Measurements from ENCODE around the gene BLVRB.

BLVRB gene

DNA sequence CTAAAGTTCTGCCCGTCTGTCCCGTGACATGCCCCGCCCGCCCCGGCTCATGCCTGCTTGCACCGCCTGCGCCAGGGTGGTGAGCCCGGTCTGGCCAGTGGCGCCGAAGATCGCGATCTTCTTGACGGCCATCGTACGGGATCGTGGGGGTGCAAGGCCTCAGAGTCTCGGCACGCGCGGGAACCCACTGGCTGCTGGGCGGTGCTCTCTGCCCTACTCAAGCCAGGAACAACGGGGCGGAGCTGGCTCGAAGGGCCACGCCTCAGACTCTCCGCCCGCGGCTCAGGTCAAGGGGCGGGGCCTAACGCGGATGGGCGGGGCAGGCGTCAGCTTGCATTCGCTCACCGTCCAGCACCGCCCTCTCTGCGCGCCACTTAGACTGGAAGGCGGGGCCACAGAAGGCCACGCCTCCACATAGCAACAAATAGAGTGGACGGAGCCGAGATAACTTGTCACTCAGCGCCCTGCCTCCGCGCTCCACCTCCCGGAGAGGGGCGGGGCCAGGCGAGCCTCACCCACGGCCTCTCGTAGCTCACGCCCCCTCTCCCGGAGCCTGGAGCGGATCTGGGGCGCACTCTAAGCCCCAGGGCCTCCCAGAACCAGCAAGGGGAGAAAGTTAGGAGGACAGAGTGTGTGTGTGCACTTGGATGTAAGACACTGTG is at the start of gene BLVRB:
BLVRB (minus strand) TSS at position 189 of the 662 bp plus-strand sequence; CDS start at position 132, 57 bp downstream.
- Histone ChIP-seq H3K9ac (ENCODE audit: low read length) (peak within 1 kb of the TSS; percentile 78), H3K27me3 (ENCODE audit: low read depth, low read length) (no peaks in the 10 kb centered on the region), H3K4me3 (ENCODE audit: low read length) (peak within 1 kb of the TSS; percentile 87), H3K79me2 (ENCODE audit: low read length) (no peaks in the 10 kb centered on the region), H3K27ac (ENCODE audit: low read length) (0 out of 2 replicates have a peak within 1 kb of the TSS, but pooled peaks have one; percentile 2), H3K36me3 (replicated peaks; ENCODE audit: low read depth, low read length) (no peaks in the 10 kb centered on the region), H3K4me2 (ENCODE audit: low read length) (peak within 1 kb of the TSS; percentile 82), H3K4me1 (ENCODE audit: low read length) (peaks cover 33% of the 10 kb centered on the region), H4K20me1 (ENCODE audit: insufficient read depth, low read length) (no peaks in the 10 kb centered on the region), H2AFZ (ENCODE audit: low read depth, low read length) (peak within 1 kb of the TSS; percentile 80), H3K9me3 (ENCODE audit: insufficient read depth, low read length) (no peaks in the 10 kb centered on the region)
- TF ChIP-seq EZH2phosphoT487 (IDR thresholded peaks at IDR 0.05; ENCODE audit: low read depth), result no peak
- TF ChIP-seq, protein P1, sequence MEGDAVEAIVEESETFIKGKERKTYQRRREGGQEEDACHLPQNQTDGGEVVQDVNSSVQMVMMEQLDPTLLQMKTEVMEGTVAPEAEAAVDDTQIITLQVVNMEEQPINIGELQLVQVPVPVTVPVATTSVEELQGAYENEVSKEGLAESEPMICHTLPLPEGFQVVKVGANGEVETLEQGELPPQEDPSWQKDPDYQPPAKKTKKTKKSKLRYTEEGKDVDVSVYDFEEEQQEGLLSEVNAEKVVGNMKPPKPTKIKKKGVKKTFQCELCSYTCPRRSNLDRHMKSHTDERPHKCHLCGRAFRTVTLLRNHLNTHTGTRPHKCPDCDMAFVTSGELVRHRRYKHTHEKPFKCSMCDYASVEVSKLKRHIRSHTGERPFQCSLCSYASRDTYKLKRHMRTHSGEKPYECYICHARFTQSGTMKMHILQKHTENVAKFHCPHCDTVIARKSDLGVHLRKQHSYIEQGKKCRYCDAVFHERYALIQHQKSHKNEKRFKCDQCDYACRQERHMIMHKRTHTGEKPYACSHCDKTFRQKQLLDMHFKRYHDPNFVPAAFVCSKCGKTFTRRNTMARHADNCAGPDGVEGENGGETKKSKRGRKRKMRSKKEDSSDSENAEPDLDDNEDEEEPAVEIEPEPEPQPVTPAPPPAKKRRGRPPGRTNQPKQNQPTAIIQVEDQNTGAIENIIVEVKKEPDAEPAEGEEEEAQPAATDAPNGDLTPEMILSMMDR (IDR thresholded peaks at IDR 0.05; ENCODE audit: low read depth, low read length), result no peak

DNA sequence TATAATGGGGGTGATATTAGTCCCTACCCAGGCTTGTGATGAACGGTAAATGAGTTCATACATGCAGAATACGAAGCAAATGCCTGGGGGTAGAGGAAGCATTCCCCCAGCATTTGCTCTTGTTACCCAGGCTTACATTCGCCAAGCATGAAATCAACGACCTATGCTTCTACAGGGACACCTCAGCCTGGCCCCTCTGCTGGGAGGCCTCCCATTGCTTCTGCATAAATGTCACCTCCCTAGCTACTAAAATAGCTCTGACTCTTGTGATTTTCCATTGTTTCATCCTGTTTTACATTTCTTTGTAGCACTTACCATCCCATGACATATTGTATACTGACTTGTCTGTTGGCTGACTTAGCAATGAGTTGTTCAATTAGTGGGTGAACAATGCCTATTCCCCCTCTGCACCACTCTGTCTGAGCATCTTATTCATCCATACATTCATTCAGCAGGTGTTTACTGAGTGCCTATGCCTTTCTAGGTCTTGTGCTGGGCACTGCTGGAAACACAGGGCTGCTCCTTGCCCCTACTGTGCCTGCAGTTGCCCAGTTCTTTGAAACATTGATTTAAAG is 48.3 kb upstream of the BLVRB start:
- Histone ChIP-seq H3K9me3 (ENCODE audit: insufficient read depth, low read length) (no peaks in the 10 kb centered on the region), H3K9ac (ENCODE audit: low read length) (no peak overlapping the region), H3K27ac (ENCODE audit: low read length) (no peak overlapping the region), H2AFZ (ENCODE audit: low read depth, low read length) (no peak overlapping the region), H3K36me3 (replicated peaks; ENCODE audit: low read depth, low read length) (no peaks in the 10 kb centered on the region), H3K4me1 (ENCODE audit: low read length) (no peaks in the 10 kb centered on the region), H3K27me3 (ENCODE audit: low read depth, low read length) (no peaks in the 10 kb centered on the region), H3K4me2 (ENCODE audit: low read length) (no peak overlapping the region), H3K79me2 (ENCODE audit: low read length) (no peaks in the 10 kb centered on the region), H3K4me3 (ENCODE audit: low read length) (no peak overlapping the region), H4K20me1 (ENCODE audit: insufficient read depth, low read length) (no peaks in the 10 kb centered on the region)
- TF ChIP-seq, protein P1 (IDR thresholded peaks at IDR 0.05; ENCODE audit: low read depth, low read length), result no peak
- TF ChIP-seq EZH2phosphoT487 (IDR thresholded peaks at IDR 0.05; ENCODE audit: low read depth), result no peak

DNA sequence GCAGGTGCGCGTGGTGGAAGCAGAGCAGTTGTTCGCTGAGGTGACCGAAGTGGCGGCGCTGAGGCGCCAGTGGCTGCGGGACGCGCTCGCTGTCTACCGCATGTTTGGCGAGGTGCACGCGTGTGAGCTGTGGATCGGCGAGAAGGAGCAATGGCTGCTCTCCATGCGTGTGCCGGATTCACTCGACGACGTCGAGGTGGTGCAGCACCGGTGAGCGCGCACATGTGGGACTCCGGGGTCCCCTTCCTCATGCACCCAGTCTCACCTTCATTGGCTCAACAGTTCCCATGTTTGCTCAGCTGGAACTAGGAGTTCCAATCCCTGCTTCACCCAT is 47.8 kb upstream of the BLVRB start:
- H4K20me1 ChIP-seq (ENCODE audit: insufficient read depth, low read length), result no peaks in the 10 kb centered on the region
- H3K4me1 ChIP-seq (ENCODE audit: low read length), result no peaks in the 10 kb centered on the region
- H3K4me2 ChIP-seq (ENCODE audit: low read length), result no peak overlapping the region

More for the DNA sequence above, 47.8 kb upstream of the BLVRB start:
- no peak overlapping the region for H2AFZ ChIP-seq (ENCODE audit: low read depth, low read length)
- H3K27me3 ChIP-seq (ENCODE audit: low read depth, low read length), result no peaks in the 10 kb centered on the region
- H3K79me2 ChIP-seq (ENCODE audit: low read length), result no peaks in the 10 kb centered on the region
- no peaks in the 10 kb centered on the region for H3K9me3 ChIP-seq (ENCODE audit: insufficient read depth, low read length)
- no peak overlapping the region for H3K27ac ChIP-seq (ENCODE audit: low read length)
- no peak for TF ChIP-seq EZH2phosphoT487 (IDR thresholded peaks at IDR 0.05; ENCODE audit: low read depth)
- TF ChIP-seq, protein P1 (IDR thresholded peaks at IDR 0.05; ENCODE audit: low read depth, low read length), result no peak
- no peaks in the 10 kb centered on the region for H3K36me3 ChIP-seq (replicated peaks; ENCODE audit: low read depth, low read length)
- H3K9ac ChIP-seq (ENCODE audit: low read length), result no peak overlapping the region
- no peak overlapping the region for H3K4me3 ChIP-seq (ENCODE audit: low read length)
